Neural cell (in vitro differentiated cells): ENCODE measurements around the gene LRRC3. TPM values are rescaled to one million over a fixed set of nuclear protein-coding genes. Genes with fewer than 3 reads are reported as not detected.

ENCODE experiments used
- H2AFZ ChIP-seq: fragments of 200-600, 300-800 bp; sonication (generic), shearing (Covaris generic); 2 replicates; pipeline ENCODE4 v1.6.0; 2014; ENCODE audit warnings: low read depth, mild to moderate bottlenecking, antibody characterized with exemption, low read length, moderate library complexity
- H3F3A ChIP-seq: fragments of 200-600 bp; shearing (Covaris generic); 2 replicates; pipeline ENCODE4 v1.6.1; 2016; ENCODE audit warnings: mild to moderate bottlenecking, moderate library complexity, mixed read lengths, antibody characterized with exemption, low read length; ENCODE audit not compliant: insufficient read depth, poor library complexity, severe bottlenecking
- H3K27ac ChIP-seq: fragments of 200-600, 300-800 bp; sonication (generic), shearing (Covaris generic); 2 replicates; pipeline ENCODE4 v1.5.1; 2014; ENCODE audit warnings: mild to moderate bottlenecking, low read length, moderate library complexity
- H3K27me3 ChIP-seq: fragments of 300-800, 200-600 bp; sonication (generic), shearing (Covaris generic); 2 replicates; pipeline ENCODE4 v1.6.0; 2014; ENCODE audit warnings: mild to moderate bottlenecking, low read depth, low read length, moderate library complexity; ENCODE audit not compliant: insufficient read depth
- H3K36me3 ChIP-seq: fragments of 300-800, 200-600 bp; sonication (generic), shearing (Covaris generic); 2 replicates; pipeline ENCODE4 v1.5.1; 2014; ENCODE audit warnings: mild to moderate bottlenecking, antibody characterized with exemption, low read length, moderate library complexity; ENCODE audit not compliant: insufficient read depth
- H3K4me2 ChIP-seq: fragments of 300-800, 200-600 bp; sonication (generic), shearing (Covaris generic); 2 replicates; pipeline ENCODE4 v1.6.0; 2014; ENCODE audit warnings: mild to moderate bottlenecking, low read length
- H3K4me3 ChIP-seq: fragments of 300-800, 200-600 bp; sonication (generic), shearing (Covaris generic); 2 replicates; pipeline ENCODE4 v1.5.1; 2014; ENCODE audit warnings: mild to moderate bottlenecking, low read length, moderate library complexity
- H3K79me2 ChIP-seq: fragments of 200-600 bp; shearing (Covaris generic); replicated peaks from 2 replicates; pipeline ENCODE4 v1.6.0; 2014; ENCODE audit warnings: mild to moderate bottlenecking, low read length, moderate library complexity; ENCODE audit not compliant: insufficient read depth
- H3K9ac ChIP-seq: fragments of 300-800, 200-600 bp; sonication (generic), shearing (Covaris generic); 2 replicates; pipeline ENCODE4 v1.6.1; 2016; ENCODE audit warnings: mild to moderate bottlenecking, low read length, mixed read lengths
- H3K9me2 ChIP-seq: fragments of 200-600 bp; shearing (Covaris generic); 2 replicates; pipeline ENCODE4 v1.6.1; 2016; ENCODE audit warnings: mild to moderate bottlenecking, low read length, mixed read lengths; ENCODE audit not compliant: insufficient read depth
- H3K9me3 ChIP-seq: fragments of 200-600, 300-800 bp; sonication (generic), shearing (Covaris generic); 2 replicates; pipeline ENCODE4 v1.6.1; 2016; ENCODE audit warnings: mild to moderate bottlenecking, mixed run types, low read length, moderate library complexity, mixed read lengths
- H4K20me1 ChIP-seq: fragments of 200-600 bp; shearing (Covaris generic); 2 replicates; pipeline ENCODE4 v1.6.1; 2016; ENCODE audit warnings: mild to moderate bottlenecking, mixed run types; ENCODE audit not compliant: insufficient read depth
- EP300 ChIP-seq: fragments of 450-650 bp; conservative IDR thresholded peaks from 2 replicates; pipeline ENCODE4 v1.6.1; 2014; ENCODE audit warnings: antibody characterized with exemption, mild to moderate bottlenecking, moderate library complexity; ENCODE audit not compliant: poor library complexity, severe bottlenecking
- EZH2 ChIP-seq: fragments of 200-600, 300-800 bp; shearing (Covaris generic), sonication (generic); IDR thresholded peaks from 2 replicates; pipeline ENCODE4 v1.6.1; 2014; ENCODE audit warnings: antibody characterized with exemption, low read length, borderline replicate concordance, mild to moderate bottlenecking; ENCODE audit not compliant: insufficient read depth, poor library complexity, severe bottlenecking
- MXI1 ChIP-seq: fragments of 450-650 bp; conservative IDR thresholded peaks from 2 replicates; pipeline ENCODE4 v1.6.1; 2014; ENCODE audit warnings: antibody characterized with exemption, mild to moderate bottlenecking; ENCODE audit not compliant: poor library complexity, severe bottlenecking
- POLR2AphosphoS5 ChIP-seq: IDR thresholded peaks from 2 replicates; pipeline ENCODE4 v1.6.1; 2012
- RAD21 ChIP-seq: fragments of 450-650 bp; conservative IDR thresholded peaks from 2 replicates; pipeline ENCODE4 v1.6.1; 2014; ENCODE audit warnings: antibody characterized with exemption, mild to moderate bottlenecking, moderate library complexity
- REST ChIP-seq: IDR thresholded peaks from 2 replicates; pipeline ENCODE4 v1.6.1; 2012; ENCODE audit warnings: borderline replicate concordance
- SMC3 ChIP-seq: fragments of 450-650 bp; conservative IDR thresholded peaks from 2 replicates; pipeline ENCODE4 v1.6.1; 2014; ENCODE audit warnings: antibody characterized with exemption, mild to moderate bottlenecking, moderate library complexity; ENCODE audit not compliant: poor library complexity
- TAF1 ChIP-seq: IDR thresholded peaks from 2 replicates; pipeline ENCODE4 v1.6.1; 2012; ENCODE audit warnings: low read depth
- polyA plus RNA-seq: library from polyadenylated mRNA; depleted of rRNA; stranded (reverse); fragments of >200 nt; gene quantifications from 2 replicates; pipeline ENCODE4 v1.2.3, GENCODE V29; 2014
- TF ChIP-seq, protein P1 (sequence below): fragments of 450-650 bp; IDR thresholded peaks from 2 replicates; pipeline ENCODE4 v1.5.1; 2014; ENCODE audit warnings: antibody characterized with exemption, mild to moderate bottlenecking, moderate library complexity; ENCODE audit not compliant: poor library complexity, severe bottlenecking

The LRRC3 gene
- polyA plus RNA-seq, 1 donor from 2014 or later: 3.8 TPM

DNA sequence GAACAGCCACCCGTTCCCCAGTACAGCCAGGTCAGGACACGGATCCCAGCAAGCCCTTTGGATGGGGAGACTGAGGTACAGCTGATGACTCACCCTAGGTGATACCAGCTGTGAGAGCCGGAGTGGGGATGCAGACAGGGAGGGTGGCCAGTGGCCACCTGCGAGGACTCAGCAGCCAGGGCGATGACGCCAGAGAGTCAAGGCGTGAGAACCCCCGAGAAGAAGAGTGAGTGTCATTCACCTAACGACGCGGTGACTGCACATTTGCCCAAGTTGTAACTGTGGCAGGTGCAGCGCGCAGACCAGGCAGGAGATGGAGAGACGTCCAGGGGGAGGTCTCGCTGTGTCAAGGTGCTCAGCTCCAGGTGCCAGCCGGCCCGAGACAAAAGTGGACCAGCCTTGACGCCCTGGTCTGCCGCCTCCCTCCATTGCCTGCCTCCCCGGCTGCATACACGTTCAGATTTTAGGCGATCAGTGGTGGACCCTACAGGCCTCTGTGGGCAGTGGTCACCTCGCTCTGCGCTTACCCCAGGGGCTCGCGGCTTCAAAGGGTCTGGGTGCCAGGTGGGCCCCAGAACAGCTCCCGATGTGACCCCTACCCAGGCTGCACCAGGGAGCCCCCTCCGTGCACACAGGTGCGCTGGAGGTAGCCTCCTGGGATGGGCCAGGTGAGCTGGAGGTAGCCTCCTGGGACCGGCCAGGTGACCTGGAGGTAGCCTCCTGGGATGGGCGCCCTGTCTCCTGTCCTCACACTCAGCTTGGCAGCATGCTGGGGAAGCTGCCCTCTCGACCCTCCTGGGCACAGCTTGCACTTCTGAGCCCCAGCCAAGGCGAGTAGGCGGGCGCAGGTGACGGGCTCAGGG is 11.9 kb downstream of the LRRC3 start:
- Histone ChIP-seq H3K9me3 (no peaks in the 10 kb centered on the region), H4K20me1 (no peaks in the 10 kb centered on the region), H3K36me3 (no peaks in the 10 kb centered on the region), H3K9me2 (no peaks in the 10 kb centered on the region), H3K9ac (no peak overlapping the region), H3K79me2 (no peaks in the 10 kb centered on the region), H3K4me3 (no peak overlapping the region), H3K27me3 (no peaks in the 10 kb centered on the region), H3F3A (no peaks in the 10 kb centered on the region), H3K4me2 (no peak overlapping the region), H2AFZ (no peak overlapping the region), H3K27ac (no peak overlapping the region)
- TF ChIP-seq REST (no peak), POLR2AphosphoS5 (no peak), MXI1 (no peak), TAF1 (no peak), EZH2 (no peak), SMC3 (no peak), RAD21 (no peak), EP300 (no peak)
- TF ChIP-seq, protein P1, sequence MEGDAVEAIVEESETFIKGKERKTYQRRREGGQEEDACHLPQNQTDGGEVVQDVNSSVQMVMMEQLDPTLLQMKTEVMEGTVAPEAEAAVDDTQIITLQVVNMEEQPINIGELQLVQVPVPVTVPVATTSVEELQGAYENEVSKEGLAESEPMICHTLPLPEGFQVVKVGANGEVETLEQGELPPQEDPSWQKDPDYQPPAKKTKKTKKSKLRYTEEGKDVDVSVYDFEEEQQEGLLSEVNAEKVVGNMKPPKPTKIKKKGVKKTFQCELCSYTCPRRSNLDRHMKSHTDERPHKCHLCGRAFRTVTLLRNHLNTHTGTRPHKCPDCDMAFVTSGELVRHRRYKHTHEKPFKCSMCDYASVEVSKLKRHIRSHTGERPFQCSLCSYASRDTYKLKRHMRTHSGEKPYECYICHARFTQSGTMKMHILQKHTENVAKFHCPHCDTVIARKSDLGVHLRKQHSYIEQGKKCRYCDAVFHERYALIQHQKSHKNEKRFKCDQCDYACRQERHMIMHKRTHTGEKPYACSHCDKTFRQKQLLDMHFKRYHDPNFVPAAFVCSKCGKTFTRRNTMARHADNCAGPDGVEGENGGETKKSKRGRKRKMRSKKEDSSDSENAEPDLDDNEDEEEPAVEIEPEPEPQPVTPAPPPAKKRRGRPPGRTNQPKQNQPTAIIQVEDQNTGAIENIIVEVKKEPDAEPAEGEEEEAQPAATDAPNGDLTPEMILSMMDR: no peak

DNA sequence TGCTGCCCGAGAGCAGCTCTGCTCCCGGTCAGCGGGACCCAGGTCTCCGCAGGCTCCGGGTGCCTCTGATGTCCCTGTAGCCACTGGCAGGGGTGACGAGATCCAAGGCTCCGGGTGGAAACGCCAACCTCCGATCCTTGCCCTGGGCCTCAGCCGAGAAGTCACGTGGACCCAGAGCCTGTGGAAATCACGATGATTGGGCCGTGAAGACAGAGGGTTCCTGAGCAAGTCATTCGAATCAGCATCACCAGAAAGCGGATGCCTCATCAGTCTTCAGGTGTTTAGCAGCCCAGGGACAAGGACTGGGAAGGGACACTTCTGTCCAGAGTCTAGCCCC is 12.5 kb downstream of the LRRC3 start:
- Histone ChIP-seq H2AFZ (no peak overlapping the region), H3K36me3 (no peaks in the 10 kb centered on the region), H4K20me1 (no peaks in the 10 kb centered on the region), H3K27me3 (no peaks in the 10 kb centered on the region), H3K79me2 (no peaks in the 10 kb centered on the region), H3F3A (no peaks in the 10 kb centered on the region), H3K4me3 (no peak overlapping the region), H3K9me3 (no peaks in the 10 kb centered on the region), H3K27ac (no peak overlapping the region), H3K4me2 (no peak overlapping the region), H3K9ac (no peak overlapping the region), H3K9me2 (no peaks in the 10 kb centered on the region)
- no peak for TF ChIP-seq POLR2AphosphoS5
- TF ChIP-seq EZH2: no peak
- TF ChIP-seq MXI1: no peak
